ENCODE measurements around the gene LY9.
"Not testable (repeated sequence)": the region's sequence is repeated elsewhere in the genome, so short reads cannot be mapped to it uniquely, and the experiment has no call there.

The LY9 gene

DNA sequence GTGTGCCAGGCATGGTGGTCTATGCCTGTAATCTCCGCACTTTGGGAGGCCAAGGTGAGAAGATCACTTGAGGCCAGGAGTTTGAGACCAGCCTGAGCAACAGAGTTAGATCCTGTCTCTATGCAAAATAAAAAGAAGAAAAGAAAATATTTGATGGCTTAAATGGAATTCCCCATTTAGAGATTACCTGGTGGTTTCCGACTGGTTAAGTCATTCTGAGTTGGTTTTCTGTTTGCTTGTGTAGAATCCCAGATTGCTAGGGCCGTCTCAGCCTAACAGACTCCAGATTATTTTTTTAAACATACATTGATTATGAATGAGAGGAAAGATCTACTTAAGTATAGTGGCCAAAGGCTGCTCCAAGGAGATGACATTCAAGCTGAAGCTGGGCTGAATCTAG is 22.9 kb upstream of the LY9 start:
- DNase-seq (ENCODE audit: low read depth, low spot score): no peak

DNA sequence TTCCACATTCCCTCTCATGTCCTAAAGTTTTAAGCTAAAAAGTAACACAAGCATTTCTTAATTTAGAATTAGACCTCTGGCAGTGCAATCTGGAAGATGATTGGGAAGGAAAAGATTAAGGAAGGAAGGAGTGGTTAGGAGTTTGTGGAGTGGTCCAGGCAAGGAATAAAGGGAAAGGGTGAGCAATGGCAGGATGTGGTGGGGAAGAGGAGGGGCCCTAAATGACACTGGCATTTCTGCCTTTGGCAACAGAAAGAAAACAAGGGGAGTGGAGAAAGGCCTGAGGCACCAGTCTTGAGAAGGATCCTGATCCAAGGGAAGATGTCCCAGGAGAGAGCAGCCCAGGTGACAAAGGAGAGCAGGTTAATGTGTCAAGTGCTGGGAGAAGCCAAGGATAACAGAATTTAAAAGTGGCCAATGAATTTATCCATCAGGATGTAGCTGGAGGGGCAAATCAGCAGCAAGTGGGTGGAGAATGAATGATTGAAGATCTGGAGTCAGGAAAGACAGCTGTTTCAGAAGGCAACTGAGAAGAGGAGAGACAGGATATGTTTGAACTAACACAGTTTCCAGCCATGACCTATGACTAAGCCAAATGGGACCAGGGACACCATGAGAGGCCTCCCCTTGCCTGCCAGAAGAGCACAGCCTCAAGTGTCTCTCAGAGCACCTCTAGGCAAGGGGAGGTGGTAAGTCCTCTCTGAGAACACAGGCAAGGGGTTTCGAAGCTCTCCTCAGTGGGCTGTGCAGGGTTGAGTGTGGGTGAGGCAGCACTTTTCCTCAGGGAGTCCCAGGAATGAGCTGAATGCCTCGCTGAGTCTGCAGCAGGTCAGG is 20.9 kb upstream of the LY9 start:
- no peak for DNase-seq (ENCODE audit: low read depth, low spot score)

DNA sequence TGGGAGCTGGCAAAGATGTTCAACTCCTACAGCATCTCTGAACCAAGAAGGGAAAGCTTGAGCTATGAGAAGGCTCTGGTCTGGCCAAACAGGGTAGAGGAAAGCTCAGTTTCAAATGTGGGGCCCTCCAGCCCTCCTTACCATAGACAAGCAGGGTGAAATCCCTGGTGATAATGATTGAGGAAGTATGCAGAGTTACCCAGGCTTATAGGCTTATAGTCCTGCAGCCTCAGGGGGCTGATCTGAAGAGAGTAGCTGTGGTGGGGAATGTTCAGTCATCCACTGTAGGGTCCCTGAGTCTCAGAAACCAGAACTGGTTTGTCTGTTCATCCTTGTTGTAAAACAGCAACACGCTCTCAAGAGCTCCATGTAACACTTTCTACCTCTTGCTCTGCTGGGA is 19.8 kb upstream of the LY9 start:
- no peak for DNase-seq (ENCODE audit: low read depth, low spot score)

DNA sequence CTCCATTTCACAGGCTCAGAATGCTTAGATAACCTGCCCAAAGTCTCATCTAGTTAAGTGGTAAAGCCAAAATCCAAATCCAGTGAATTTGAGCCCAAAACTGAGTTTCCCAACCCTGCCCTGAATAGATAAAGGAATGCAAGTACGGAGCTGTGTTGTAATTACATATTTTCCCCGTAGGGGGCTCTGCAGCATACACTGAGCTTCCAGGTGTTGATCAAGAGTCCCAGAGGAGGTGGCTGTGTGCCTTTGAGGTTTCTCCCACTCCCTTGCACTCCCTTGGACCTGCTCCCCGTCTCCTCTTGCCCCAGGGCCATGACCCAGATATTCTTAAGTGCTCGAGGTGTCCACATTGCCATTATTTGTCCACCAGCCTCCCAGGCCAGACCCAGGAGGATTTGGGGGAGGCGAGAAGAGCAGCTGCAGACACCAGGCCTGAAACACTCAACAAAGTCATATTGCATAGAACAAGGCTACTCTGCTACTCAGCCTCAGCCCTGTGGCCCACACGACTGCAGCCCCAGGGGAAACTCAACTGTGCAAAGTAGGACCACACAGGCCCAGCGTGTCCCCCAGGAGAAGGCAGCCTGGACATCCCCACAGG is 18.4 kb upstream of the LY9 start:
- DNase-seq (ENCODE audit: low read depth, low spot score): no peak

DNA sequence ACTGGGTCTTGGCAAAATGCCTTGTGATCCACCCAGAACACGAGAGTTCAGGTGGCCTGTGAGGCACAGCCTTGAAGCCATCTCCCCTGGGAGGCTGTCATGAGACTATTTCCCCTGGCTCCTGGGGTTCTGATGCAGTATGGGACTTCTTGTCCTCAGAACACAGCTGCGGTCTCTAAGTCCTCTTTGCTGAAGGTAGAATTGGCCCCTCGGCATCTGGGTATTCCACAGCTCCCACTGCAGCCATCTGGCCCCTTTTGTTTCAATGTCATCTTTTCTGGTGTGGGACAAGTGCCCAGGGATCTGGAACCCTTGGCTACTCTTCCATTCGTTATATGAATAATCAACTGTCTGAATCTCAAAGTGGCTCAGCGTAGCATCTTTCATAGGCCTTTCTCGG is 17.0 kb upstream of the LY9 start:
- no peak for DNase-seq (ENCODE audit: low read depth, low spot score)

DNA sequence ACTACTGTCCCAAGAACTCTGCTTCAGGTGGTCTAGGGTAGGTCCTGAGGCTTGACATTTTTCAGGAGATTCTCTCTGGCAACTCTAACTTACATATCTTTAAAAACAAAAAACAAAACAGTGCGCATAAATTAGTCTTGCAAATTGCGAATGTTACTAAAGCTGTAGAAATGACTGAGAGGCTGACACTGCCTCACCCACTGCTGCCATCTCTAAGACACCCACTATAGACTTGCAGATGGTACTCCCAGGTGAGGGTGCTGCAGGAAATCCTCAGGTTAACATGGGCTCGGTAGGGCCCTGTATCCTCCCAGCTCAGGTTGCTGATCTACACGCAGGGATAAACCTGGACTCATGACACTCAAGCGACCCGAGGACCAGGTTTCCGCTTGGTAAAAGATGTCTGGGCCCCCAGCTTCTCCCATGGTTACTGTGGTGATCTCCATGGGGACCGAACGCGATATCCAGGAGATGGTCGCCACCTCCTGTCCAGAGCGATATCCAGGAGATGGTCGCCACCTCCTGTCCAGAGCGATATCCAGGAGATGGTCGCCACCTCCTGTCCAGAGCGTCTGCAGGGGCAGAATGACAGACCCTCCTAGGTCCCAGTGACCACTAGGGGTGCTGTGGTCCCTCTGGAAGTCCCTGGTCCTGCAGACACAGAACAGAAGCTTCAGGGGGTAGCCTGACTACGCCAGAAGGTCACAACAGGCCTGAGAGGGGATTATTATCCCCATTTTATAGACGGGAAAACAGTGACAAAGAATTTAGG is 16.2 kb upstream of the LY9 start:
- no peak for DNase-seq (ENCODE audit: low read depth, low spot score)

DNA sequence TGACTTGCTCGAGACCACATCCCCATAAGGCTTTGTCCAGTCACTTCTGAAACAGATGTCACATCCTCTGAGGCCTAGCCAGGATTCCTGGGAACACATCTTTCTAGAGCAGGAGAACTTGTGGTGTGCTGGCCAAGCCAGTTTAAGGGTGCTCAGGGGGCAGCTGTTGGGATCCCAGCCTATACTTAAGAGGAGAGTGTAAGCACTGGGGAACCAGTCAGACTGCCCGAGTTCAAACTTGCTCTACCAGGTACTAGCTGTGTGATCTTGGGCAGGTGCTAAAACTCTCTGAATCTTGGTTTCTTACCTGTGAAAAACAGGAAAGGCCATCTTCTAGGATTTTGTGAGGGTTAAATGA is 15.6 kb upstream of the LY9 start:
- no peak for DNase-seq (ENCODE audit: low read depth, low spot score)

DNA sequence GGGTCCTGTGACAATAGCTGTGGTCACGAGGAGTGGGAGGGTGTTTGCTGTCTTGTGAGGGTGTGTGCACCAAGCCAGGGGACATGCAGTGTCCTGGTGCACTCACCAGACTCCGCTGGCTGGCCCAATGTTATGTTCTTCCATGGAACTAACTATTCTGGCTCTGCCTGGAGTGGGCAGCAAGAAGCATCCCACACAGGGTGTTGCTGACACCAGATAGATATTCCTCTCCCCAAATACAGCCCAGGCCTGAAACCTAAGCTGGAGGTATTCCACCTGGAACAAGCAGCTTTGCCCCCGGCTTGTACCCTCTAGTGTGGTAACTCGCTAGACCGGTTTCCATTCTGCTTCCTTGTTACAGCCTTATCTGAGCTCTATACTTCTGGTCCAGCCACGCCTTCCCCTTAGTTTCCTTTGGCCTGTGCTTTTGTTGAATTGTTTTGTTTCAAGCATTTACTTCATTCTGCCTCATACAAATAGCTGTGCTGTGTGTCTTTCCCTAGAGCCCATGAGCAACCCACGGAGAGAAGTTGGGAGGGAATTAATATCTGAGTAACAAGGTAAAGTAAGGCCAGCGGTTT is 14.7 kb upstream of the LY9 start:
- no peak for DNase-seq (ENCODE audit: low read depth, low spot score)

DNA sequence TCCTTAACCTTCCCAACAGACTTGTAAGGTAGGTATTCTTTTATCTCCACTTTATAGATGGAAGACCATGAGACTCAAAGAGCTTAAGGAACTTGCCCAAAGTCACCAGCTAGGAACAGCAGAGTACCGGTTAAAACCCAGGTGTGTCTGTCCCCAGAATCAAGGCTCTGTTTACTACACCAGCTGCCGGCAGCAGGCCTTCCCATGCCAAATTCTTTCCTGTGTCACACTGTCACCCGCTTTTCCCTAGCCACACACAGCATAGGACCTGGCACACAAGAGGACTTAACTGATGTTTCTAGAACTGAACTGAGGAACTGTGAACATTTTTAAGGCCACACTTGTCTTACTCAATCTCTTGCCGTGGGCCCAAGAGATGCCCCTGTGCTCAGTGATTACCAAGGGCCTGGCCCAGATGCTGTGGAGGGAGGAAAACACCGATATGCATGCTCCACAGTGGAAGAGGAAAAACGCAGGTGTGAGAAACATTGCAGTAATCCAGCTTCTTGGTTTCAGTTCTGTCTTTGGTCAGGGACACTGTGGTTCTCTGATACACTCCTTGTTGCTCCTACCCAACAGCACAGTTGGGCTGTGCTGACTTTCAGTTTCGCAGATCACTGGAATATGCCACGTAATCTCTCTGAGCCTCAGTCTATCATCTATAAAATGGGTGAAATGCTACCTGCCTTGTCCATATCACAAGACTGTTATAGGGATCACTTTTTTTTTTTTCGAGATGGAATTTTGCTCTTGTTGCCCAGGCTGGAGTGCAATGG is 13.9 kb upstream of the LY9 start:
- no peak for DNase-seq (ENCODE audit: low read depth, low spot score)

DNA sequence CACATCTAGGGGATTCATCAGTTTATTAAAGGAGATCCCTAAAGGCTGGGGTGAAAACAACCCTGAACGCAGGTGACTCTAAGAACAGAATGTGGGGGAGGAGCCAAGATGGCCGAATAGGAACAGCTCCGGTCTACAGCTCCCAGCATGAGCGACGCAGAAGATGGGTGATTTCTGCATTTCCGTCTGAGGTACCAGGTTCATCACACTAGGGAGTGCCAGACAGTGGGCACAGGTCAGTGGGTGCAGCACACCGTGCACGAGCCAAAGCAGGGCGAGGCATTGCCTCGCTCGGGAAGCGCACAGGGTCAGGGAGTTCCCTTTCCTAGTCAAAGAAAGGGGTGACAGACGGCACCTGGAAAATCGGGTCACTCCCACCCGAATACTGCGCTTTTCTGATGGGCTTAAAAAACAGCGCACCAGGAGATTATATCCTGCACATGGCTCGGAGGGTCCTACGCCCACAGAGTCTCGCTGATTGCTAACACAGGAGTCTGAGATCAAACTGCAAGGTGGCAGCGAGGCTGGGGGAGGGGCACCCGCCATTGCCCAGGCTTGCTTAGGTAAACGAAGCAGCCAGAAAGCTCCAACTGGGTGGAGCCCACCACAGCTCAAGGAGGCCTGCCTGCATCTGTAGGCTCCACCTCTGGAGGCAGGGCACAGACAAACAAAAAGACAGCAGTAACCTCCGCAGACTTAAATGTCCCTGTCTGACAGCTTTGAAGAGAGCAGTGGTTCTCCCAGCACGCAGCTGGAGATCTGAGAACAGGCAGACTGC is 12.8 kb upstream of the LY9 start:
- not testable (repeated sequence) for DNase-seq (ENCODE audit: low read depth, low spot score)

DNA sequence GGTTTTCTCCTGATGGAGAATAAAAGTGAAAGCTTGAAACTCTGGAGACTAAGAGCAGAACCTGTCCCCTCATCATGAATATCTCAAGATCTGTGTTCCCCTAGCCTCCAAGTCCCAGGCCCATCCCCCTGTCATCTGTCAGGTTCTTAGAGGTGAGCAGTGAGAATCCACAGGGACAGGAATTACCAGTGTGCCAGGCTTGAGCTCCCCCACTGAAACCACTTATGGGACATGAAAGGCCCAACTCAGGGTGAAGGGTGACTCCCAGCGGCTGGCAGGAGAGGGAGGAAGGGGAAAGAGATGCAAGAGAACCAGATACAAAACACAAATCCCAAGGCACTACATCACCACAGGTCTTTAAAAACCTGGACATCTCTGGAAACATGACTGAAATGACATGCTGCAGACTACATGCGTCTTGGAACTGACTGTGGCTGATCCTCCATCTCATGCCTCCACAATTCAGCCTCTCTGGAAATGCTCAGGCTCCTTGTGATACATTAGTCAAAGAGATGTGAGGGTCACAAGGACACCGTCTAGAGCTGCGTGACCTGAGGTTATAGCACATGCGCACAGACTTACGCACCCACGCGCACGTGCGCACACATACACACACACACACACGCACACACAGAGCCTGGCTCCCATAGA is 6.8 kb upstream of the LY9 start:
- DNase-seq (ENCODE audit: low read depth, low spot score): no peak

DNA sequence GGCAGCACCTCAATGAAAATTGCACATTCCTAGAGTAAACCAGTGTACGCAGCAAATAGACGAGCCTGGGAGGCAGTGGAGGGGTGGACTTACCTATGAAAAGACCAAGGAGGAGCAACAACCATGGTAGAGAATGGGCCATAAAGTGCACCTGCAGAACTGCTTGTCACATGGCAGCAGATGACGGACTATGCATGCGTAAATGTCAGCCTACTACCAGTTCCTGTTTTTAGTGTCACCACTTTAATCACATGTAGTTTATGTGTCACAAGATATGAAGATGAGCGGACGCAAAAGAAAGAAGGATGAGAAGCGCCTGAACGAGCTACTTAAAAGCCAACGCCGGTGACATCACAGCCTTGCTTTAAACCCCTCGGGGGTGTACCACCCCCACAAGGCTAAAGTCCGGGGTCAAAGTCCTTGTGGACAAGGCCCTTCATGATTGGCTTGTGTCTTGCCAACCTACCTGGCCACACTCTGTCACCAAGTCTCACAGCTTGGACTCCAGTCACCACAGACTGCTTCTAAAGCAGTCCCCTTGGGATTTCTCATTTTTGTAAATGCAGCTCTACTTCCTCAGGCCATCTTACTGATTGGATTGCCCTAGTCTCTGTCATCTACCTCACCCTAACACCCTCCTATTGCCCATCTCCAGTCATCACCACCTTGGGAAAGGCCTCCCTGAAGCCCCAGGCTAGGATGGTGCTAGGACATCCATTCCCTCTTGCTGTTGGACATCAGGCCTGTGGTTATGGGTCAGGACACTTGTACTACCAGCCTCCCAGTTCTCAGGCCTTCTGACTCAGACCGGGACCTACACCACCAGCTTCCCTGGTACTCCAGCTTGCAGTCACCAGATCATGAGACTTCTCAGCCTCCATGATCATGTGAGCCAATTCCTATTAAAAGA is 6.0 kb upstream of the LY9 start:
- DNase-seq (ENCODE audit: low read depth, low spot score): no peak

DNA sequence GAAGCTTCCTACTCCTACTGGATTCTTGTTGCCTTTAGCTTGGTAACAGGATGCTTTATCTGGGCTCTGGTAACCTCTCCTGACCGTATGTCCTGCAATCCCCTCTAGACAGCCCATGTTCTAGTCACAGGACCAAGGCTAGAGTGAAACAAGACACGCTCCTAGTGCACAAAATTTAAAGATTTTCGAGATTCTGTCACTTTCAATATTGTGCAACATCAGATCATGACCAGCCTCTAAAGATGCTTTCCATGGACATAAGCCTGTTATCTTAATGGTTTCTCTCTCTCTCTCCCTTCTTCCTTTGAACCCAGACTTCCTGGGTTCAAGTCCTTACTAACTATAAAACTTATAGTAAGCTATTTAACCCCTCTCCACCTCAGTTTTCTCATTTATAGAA is 1.6 kb upstream of the LY9 start:
- no peak for DNase-seq (ENCODE audit: low read depth, low spot score)

DNA sequence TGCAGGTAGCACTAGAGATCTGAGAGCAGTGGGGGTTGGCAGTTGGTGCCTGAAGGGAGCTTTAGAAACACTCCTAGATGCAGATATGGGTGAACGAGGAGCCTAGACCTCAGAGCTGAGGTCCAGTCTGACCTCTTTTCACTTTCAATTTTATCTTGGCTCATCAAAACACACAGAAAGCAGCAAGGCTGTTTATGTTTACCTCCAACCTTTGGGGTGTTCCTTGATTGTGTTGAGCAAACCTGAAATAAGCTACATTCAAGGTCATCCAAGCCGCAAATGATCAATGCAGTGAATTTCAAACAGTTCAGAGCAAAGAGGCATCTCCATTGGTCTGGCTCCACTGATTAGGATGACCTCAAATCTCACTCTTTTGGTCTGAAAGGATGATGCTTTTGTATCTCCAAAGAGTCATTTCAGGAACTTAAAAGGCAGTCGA is 1.3 kb downstream of the LY9 start:
- DNase-seq (ENCODE audit: low read depth, low spot score): no peak

DNA sequence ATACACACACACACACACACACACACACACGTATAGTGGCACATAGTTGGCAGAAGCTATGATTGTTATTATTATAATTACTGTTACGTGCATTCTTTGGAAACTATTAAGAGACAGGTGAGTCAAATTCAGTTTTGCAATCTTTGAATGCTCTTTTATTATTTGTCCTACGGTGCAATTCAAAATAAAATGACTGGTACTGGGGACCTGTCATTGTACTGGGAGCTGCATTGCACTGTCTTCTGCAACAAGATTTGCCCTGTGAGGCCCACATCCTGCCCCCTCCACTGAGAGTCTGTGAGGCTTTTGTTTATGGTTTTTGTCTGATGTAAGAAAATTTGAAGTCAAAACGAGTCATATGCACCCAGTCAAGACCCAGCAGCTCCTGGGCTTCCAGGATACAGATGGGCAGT is 1.9 kb downstream of the LY9 start:
- DNase-seq (ENCODE audit: low read depth, low spot score): no peak

DNA sequence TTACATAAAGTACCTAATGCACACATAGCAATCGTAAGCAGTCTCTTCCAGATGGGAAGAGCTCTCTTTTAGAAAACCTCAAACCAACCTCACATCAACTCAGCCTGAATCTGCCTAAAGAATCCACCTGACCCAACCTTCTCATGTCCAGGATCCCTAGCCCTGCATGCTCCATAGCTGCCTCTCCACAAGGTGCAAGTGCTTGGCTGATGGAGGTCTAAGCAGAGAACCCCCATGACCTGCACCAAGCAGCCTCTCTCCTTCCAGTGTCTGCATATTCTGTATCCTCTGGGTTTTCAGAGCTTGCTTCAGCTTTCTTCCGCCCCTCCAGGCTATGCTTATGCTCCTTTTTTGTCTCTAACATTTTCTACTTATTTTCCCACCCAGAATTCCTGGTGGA is 2.5 kb downstream of the LY9 start:
- DNase-seq (ENCODE audit: low read depth, low spot score): no peak

DNA sequence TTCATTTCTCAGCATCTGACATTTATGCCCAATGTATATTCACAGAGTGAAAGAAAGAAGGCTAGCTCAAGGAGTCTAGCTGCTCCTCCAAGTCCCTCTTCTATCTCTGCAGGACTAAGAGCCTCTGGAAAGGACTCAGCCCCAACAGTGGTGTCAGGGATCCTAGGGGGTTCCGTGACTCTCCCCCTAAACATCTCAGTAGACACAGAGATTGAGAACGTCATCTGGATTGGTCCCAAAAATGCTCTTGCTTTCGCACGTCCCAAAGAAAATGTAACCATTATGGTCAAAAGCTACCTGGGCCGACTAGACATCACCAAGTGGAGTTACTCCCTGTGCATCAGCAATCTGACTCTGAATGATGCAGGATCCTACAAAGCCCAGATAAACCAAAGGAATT is 3.7 kb downstream of the LY9 start:
- no peak for DNase-seq (ENCODE audit: low read depth, low spot score)

DNA sequence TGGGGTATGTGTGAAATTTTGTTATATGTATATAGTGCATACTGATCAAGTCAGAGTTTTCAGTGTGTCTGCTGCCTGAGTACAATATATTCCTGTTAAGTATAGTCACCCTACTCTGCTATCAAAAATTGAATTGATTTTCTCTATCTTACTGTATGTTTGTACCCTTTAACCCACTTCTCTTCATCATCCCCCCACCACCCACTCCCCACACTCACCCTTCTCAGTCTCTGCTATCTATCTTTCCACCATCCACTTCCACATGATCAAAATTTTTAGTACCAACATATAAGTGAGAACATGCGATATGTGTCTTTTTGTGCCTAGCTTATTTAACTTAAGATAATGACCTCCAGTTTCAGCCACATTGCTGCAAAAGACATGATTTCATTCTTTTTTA is 4.2 kb downstream of the LY9 start:
- no peak for DNase-seq (ENCODE audit: low read depth, low spot score)

Measured in brain pericyte (primary cell).